Mesenchymal stem cell (in vitro differentiated cells and primary cell): ENCODE data around the gene MRFAP1.

Source experiments
- DNase-seq: peaks from one replicate; pipeline ENCODE4 v3.0.0-alpha.2; 2013
- H2AFZ ChIP-seq: one replicate; pipeline ENCODE4 v1.6.1; 2013; ENCODE audit warnings: low read depth, mild to moderate bottlenecking, control low read depth, inconsistent platforms, low read length, moderate library complexity
- H2AK5ac ChIP-seq: 2 replicates; pipeline ENCODE4 v1.6.1; 2013; ENCODE audit warnings: low read length, moderate library complexity, mild to moderate bottlenecking, inconsistent platforms; ENCODE audit not compliant: severe bottlenecking
- H2BK120ac ChIP-seq: one replicate; pipeline ENCODE4 v1.6.1; 2013; ENCODE audit warnings: low read depth, mild to moderate bottlenecking, inconsistent platforms, low read length, moderate library complexity
- H2BK12ac ChIP-seq, 2 experiments: one replicate each; pipeline ENCODE4 v1.6.1; 2013; ENCODE audit warnings: inconsistent platforms in 2 of 2, low read length in 2 of 2, mild to moderate bottlenecking in 2 of 2, moderate library complexity in 2 of 2, control low read depth in 1 of 2
- H2BK15ac ChIP-seq: one replicate; pipeline ENCODE4 v1.6.1; 2013; ENCODE audit warnings: mild to moderate bottlenecking, low read depth, inconsistent platforms; ENCODE audit not compliant: poor library complexity, severe bottlenecking
- H2BK5ac ChIP-seq: 2 replicates; pipeline ENCODE4 v1.6.1; 2013; ENCODE audit warnings: low read depth, mild to moderate bottlenecking, low read length, control low read depth, inconsistent platforms; ENCODE audit not compliant: poor library complexity, severe bottlenecking
- H3K14ac ChIP-seq, 2 experiments: one replicate each; pipeline ENCODE4 v1.6.1; 2013; ENCODE audit warnings: inconsistent platforms in 2 of 2, low read length in 2 of 2, control low read depth in 1 of 2, mild to moderate bottlenecking in 1 of 2, moderate library complexity in 1 of 2
- H3K18ac ChIP-seq, 2 experiments: one replicate each; pipeline ENCODE4 v1.6.1; 2013; ENCODE audit warnings: inconsistent platforms in 2 of 2, low read length in 2 of 2, control low read depth in 1 of 2, low read depth in 1 of 2, mild to moderate bottlenecking in 1 of 2
- H3K23ac ChIP-seq, 2 experiments: one replicate each; pipeline ENCODE4 v1.6.1; 2013; ENCODE audit warnings: inconsistent platforms in 2 of 2, low read length in 2 of 2, mild to moderate bottlenecking in 2 of 2, moderate library complexity in 2 of 2, control low read depth in 1 of 2
- H3K27ac ChIP-seq: 2 replicates; pipeline ENCODE4 v1.5.1; 2013; ENCODE audit warnings: mild to moderate bottlenecking, moderate library complexity, low read length, control low read depth, inconsistent platforms; ENCODE audit not compliant: poor library complexity, severe bottlenecking
- H3K27me3 ChIP-seq, 2 experiments: 2 replicates each; pipeline versions ENCODE4 v1.6.1 to v1.7.0; 2013; ENCODE audit warnings: low read length in 2 of 2, mild to moderate bottlenecking in 2 of 2, moderate library complexity in 2 of 2, control low read depth in 1 of 2, inconsistent platforms in 1 of 2; ENCODE audit not compliant: control insufficient read depth in 1 of 2, insufficient read depth in 1 of 2
- H3K36me3 ChIP-seq, 2 experiments: 2 replicates each; pipeline versions ENCODE4 v1.6.1 to v1.7.0; 2013; ENCODE audit warnings: low read length in 2 of 2, control low read depth in 1 of 2, inconsistent platforms in 1 of 2, low read depth in 1 of 2, mild to moderate bottlenecking in 1 of 2; ENCODE audit not compliant: insufficient read depth in 2 of 2, control insufficient read depth in 1 of 2
- H3K4ac ChIP-seq, 2 experiments: one replicate each; pipeline ENCODE4 v1.6.1; 2013; ENCODE audit warnings: inconsistent platforms in 2 of 2, low read length in 2 of 2, mild to moderate bottlenecking in 2 of 2, moderate library complexity in 2 of 2, control low read depth in 1 of 2, low read depth in 1 of 2
- H3K4me1 ChIP-seq: 2 replicates; pipeline ENCODE4 v1.6.1; 2013; ENCODE audit warnings: low read depth, low read length, control low read depth; ENCODE audit not compliant: control insufficient read depth, insufficient read depth
- H3K4me2 ChIP-seq: 2 replicates; pipeline ENCODE4 v1.6.1; 2013; ENCODE audit warnings: low read length, mild to moderate bottlenecking, inconsistent platforms; ENCODE audit not compliant: poor library complexity, severe bottlenecking
- H3K4me3 ChIP-seq, 2 experiments: 2 replicates each; pipeline versions ENCODE4 v1.5.1 to v1.7.0; 2013; ENCODE audit warnings: low read length in 2 of 2, mild to moderate bottlenecking in 2 of 2, control low read depth in 1 of 2, low read depth in 1 of 2; ENCODE audit not compliant: insufficient read depth in 1 of 2
- H3K79me1 ChIP-seq: replicated peaks from 2 replicates; pipeline ENCODE4 v1.6.1; 2013; ENCODE audit warnings: mild to moderate bottlenecking, control low read depth, low read length, inconsistent platforms; ENCODE audit not compliant: poor library complexity, severe bottlenecking
- H3K9ac ChIP-seq: 2 replicates; pipeline ENCODE4 v1.7.0; 2013; ENCODE audit warnings: mild to moderate bottlenecking, low read length, moderate library complexity
- H3K9me3 ChIP-seq: 2 replicates; pipeline ENCODE4 v1.7.0; 2013; ENCODE audit warnings: mild to moderate bottlenecking, low read length; ENCODE audit not compliant: control insufficient read depth
- H4K8ac ChIP-seq: one replicate; pipeline ENCODE4 v1.6.1; 2013; ENCODE audit warnings: inconsistent platforms, mild to moderate bottlenecking, low read length, moderate library complexity
- H4K91ac ChIP-seq: one replicate; pipeline ENCODE4 v1.6.1; 2013; ENCODE audit warnings: mild to moderate bottlenecking, low read length, inconsistent platforms
- WGBS: methylation state at CpG from one replicate; pipeline ENCODE4 v1.1.7; 2013; ENCODE audit warnings: mixed read lengths; 5-methylcytosine and 5-hydroxymethylcytosine counted together

Gene MRFAP1

DNA sequence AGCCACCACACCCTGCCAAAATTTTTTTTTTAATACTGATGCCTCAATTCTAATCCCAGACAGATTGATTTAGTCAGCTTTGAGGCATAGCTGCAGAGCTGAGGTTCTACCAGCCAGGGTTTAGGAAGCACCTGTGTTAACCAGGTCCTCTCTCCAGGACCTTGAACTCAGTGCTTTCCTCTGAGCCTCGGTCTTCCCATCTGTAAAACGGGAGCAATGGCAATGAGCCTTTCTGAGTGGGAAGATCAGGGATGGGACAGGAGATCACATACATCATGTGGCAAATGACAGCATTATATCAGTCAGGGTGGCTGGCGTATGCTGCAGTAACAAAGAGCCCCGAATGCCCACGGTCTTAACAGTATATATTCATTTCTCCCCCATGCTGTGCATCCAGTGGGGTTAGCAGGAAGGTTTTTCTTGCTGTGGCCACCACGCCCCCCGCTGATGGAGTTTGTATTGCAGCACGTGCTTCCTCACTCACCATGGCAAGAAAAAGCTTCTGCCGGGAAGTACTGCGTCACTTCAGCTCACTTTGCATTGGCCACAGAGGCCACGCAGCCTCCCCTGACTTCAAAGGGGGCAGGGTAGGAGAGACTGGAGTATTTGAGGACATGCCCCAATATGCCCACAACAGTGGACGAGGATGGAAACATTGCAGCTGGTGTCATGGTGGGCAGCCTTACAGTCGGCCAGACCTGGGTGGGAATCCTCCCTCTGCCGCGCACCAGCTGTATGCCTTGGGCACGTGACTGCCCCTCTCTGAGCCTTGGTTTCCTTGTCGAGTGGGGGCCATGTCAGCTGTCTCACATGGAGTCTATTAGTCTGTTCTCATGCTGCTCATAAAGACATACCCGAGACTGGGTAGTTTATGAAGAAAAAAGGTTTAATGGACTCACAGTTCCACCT is 24.1 kb upstream of the MRFAP1 start:
- Histone ChIP-seq H2BK120ac (no peak overlapping the region), H2AFZ (no peak overlapping the region), H2BK12ac (no peak overlapping the region), H3K4ac (no peak overlapping the region), H2BK5ac (no peak overlapping the region), H2BK15ac (no peak overlapping the region), H3K23ac (no peak overlapping the region), H3K9ac (no peak overlapping the region), H3K18ac (no peak overlapping the region), H3K36me3 (peaks cover 64 to 72% of the 10 kb centered on the region in 2 experiments), H4K91ac (no peak overlapping the region), H3K27ac (no peak overlapping the region), H4K8ac (no peak overlapping the region), H3K9me3 (no peaks in the 10 kb centered on the region), H3K14ac (no peak overlapping the region), H3K4me3 (no peak overlapping the region), H3K4me2 (no peak overlapping the region), H2AK5ac (no peak overlapping the region), H3K79me1 (peaks cover 1% of the 10 kb centered on the region), H3K27me3 (no peaks in the 10 kb centered on the region), H3K4me1 (no peaks in the 10 kb centered on the region)
- DNase-seq = no peak
- 94% methylated on average over 18 of the region's 18 CpGs for WGBS

GRCh38 chr4:6617246-6617645 is 23.2 kb upstream of the MRFAP1 start:
- H3K27me3 ChIP-seq = no peaks in the 10 kb centered on the region
- H3K27ac ChIP-seq = no peak overlapping the region
- H3K4me3 ChIP-seq = no peak overlapping the region
- H3K4me1 ChIP-seq = no peaks in the 10 kb centered on the region
- no peak overlapping the region for H2AK5ac ChIP-seq
- peaks cover 63 to 65% of the 10 kb centered on the region in 2 experiments for H3K36me3 ChIP-seq
- no peak overlapping the region for H2BK12ac ChIP-seq
- no peak overlapping the region for H2BK15ac ChIP-seq
- peaks cover 1% of the 10 kb centered on the region for H3K79me1 ChIP-seq
- no peak overlapping the region for H4K8ac ChIP-seq
- no peaks in the 10 kb centered on the region for H3K9me3 ChIP-seq
- no peak overlapping the region for H2BK120ac ChIP-seq
- no peak overlapping the region for H2BK5ac ChIP-seq
- no peak for DNase-seq
- H3K4me2 ChIP-seq = no peak overlapping the region
- no peak overlapping the region for H4K91ac ChIP-seq
- no peak overlapping the region for H3K18ac ChIP-seq
- no peak overlapping the region for H3K4ac ChIP-seq
- H3K9ac ChIP-seq = no peak overlapping the region
- H2AFZ ChIP-seq = no peak overlapping the region
- no peak overlapping the region for H3K23ac ChIP-seq
- no peak overlapping the region for H3K14ac ChIP-seq
- WGBS = 93% methylated on average over 10 of the region's 10 CpGs

DNA sequence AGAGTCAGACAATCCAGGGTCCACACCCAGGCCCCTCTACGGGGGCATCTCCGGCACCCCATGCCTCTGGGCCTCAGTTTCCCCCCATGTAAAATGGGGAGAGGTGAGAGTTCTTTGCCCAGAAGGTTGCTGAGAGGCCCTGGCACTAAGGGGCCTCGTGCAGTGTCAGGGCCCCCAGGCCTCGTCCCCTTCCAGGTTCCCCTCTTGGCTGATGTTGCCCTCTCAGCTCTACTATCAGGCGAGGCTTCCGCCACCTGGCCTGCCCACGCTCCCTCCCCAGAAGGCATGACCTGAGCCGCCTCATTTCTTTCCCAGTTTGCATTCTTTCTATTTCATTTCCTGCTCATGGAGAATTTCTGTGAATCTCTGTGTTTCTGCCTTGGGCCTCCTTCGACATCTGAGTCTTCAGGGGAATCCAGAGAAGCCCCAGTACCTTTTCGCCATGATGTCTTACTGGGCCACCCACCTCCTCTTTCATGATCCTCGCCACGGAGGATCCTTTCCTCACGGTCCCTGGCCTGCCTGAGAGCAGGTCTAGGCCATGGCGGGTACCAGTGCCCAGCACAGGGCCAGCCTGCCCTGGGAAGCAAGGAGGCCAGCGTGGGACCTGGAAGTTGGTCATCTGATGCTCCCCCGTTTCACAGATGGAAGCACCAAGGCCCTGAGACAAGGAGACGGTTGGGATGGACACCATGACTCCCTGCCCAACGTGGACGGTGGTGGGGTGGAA is 21.9 kb upstream of the MRFAP1 start:
- H3K4me3 ChIP-seq = no peak overlapping the region
- no peak overlapping the region for H3K18ac ChIP-seq
- no peak overlapping the region for H3K4ac ChIP-seq
- no peak overlapping the region for H3K23ac ChIP-seq
- H3K27me3 ChIP-seq = no peaks in the 10 kb centered on the region
- H3K14ac ChIP-seq = no peak overlapping the region
- H3K9ac ChIP-seq = no peak overlapping the region
- no peaks in the 10 kb centered on the region for H3K9me3 ChIP-seq
- no peak for DNase-seq
- H2BK120ac ChIP-seq = no peak overlapping the region
- no peak overlapping the region for H2BK5ac ChIP-seq
- no peak overlapping the region for H4K91ac ChIP-seq
- H3K79me1 ChIP-seq = peaks cover 1% of the 10 kb centered on the region
- no peaks in the 10 kb centered on the region for H3K4me1 ChIP-seq
- H4K8ac ChIP-seq = no peak overlapping the region
- no peak overlapping the region for H3K4me2 ChIP-seq
- H3K27ac ChIP-seq = no peak overlapping the region
- WGBS = 95% methylated on average over 18 of the region's 19 CpGs
- no peak overlapping the region for H2AK5ac ChIP-seq
- H2BK12ac ChIP-seq = no peak overlapping the region
- H2AFZ ChIP-seq = no peak overlapping the region
- H2BK15ac ChIP-seq = no peak overlapping the region
- peaks cover 56 to 57% of the 10 kb centered on the region in 2 experiments for H3K36me3 ChIP-seq

- Histone ChIP-seq H2BK15ac (no peak overlapping the region), H3K23ac (no peak overlapping the region), H3K79me1 (peaks cover 1% of the 10 kb centered on the region), H3K4me3 (no peak overlapping the region), H3K14ac (no peak overlapping the region), H2BK120ac (no peak overlapping the region), H3K9me3 (no peaks in the 10 kb centered on the region), H4K91ac (no peak overlapping the region), H2BK12ac (no peak overlapping the region), H4K8ac (no peak overlapping the region), H2BK5ac (no peak overlapping the region), H3K4me1 (no peaks in the 10 kb centered on the region), H3K4ac (no peak overlapping the region), H3K27ac (no peak overlapping the region), H2AK5ac (no peak overlapping the region), H3K9ac (no peak overlapping the region), H2AFZ (no peak overlapping the region), H3K4me2 (no peak overlapping the region), H3K27me3 (no peaks in the 10 kb centered on the region), H3K18ac (no peak overlapping the region), H3K36me3 (peaks cover 53 to 57% of the 10 kb centered on the region in 2 experiments)
- WGBS = 94% methylated on average over 11 of the region's 13 CpGs
- no peak for DNase-seq
Observed at GRCh38 chr4:6619116-6619465, 21.4 kb upstream of the MRFAP1 start.
